Measurements from ENCODE around the gene COL2A1.

Gene COL2A1

DNA sequence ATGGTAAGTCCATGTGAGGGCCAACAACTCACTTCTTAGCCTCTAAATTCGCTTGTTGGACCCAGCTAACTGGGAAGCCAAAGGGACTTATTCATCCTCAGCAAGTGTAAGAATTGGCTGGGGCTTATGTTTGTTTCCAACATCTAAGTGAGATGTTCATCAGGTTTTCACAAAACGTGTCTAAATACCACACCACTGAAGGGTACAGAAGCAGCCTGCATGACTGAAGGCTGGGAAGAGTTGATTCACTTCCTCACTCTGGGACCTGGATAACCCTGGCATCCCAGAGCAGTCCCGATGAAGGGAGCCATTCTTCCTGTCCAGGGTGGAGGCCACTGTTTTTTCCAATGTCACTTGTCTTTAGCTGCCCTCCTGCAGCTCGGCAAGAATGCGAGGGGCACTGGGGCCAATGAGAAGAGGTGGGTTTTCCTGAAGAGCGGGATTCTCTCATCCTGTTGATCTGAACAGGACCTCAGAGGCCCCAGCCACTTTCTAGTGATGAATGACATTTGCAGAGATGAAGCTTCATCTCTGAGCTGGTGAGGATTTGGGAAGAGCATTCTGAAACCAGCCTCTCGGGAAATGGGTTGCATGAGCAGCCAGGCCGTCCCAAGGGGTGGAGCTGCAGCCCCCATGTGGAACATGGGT, 12.2 kb upstream of the COL2A1 start:
- no peak for TF ChIP-seq ZNF70 (CRISPR knock-in tag; IDR thresholded peaks at IDR 0.05)
- no peak for TF ChIP-seq TCF4 (CRISPR knock-in tag; IDR thresholded peaks at IDR 0.05; ENCODE audit: borderline replicate concordance)
- TF ChIP-seq, protein P1, sequence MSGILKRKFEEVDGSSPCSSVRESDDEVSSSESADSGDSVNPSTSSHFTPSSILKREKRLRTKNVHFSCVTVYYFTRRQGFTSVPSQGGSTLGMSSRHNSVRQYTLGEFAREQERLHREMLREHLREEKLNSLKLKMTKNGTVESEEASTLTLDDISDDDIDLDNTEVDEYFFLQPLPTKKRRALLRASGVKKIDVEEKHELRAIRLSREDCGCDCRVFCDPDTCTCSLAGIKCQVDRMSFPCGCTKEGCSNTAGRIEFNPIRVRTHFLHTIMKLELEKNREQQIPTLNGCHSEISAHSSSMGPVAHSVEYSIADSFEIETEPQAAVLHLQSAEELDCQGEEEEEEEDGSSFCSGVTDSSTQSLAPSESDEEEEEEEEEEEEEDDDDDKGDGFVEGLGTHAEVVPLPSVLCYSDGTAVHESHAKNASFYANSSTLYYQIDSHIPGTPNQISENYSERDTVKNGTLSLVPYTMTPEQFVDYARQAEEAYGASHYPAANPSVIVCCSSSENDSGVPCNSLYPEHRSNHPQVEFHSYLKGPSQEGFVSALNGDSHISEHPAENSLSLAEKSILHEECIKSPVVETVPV (CRISPR knock-in tag; IDR thresholded peaks at IDR 0.05): no peak
- no peak for TF ChIP-seq OSR1 (CRISPR knock-in tag; IDR thresholded peaks at IDR 0.05)
- no peak for TF ChIP-seq BACH2 (CRISPR knock-in tag; IDR thresholded peaks at IDR 0.05; ENCODE audit: borderline replicate concordance)
- no peak for TF ChIP-seq TOX (CRISPR knock-in tag; IDR thresholded peaks at IDR 0.05; ENCODE audit: borderline replicate concordance)
- TF ChIP-seq, protein P2, sequence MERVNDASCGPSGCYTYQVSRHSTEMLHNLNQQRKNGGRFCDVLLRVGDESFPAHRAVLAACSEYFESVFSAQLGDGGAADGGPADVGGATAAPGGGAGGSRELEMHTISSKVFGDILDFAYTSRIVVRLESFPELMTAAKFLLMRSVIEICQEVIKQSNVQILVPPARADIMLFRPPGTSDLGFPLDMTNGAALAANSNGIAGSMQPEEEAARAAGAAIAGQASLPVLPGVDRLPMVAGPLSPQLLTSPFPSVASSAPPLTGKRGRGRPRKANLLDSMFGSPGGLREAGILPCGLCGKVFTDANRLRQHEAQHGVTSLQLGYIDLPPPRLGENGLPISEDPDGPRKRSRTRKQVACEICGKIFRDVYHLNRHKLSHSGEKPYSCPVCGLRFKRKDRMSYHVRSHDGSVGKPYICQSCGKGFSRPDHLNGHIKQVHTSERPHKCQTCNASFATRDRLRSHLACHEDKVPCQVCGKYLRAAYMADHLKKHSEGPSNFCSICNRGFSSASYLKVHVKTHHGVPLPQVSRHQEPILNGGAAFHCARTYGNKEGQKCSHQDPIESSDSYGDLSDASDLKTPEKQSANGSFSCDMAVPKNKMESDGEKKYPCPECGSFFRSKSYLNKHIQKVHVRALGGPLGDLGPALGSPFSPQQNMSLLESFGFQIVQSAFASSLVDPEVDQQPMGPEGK (CRISPR knock-in tag; IDR thresholded peaks at IDR 0.05; ENCODE audit: borderline replicate concordance): no peak
- TF ChIP-seq, protein P3, sequence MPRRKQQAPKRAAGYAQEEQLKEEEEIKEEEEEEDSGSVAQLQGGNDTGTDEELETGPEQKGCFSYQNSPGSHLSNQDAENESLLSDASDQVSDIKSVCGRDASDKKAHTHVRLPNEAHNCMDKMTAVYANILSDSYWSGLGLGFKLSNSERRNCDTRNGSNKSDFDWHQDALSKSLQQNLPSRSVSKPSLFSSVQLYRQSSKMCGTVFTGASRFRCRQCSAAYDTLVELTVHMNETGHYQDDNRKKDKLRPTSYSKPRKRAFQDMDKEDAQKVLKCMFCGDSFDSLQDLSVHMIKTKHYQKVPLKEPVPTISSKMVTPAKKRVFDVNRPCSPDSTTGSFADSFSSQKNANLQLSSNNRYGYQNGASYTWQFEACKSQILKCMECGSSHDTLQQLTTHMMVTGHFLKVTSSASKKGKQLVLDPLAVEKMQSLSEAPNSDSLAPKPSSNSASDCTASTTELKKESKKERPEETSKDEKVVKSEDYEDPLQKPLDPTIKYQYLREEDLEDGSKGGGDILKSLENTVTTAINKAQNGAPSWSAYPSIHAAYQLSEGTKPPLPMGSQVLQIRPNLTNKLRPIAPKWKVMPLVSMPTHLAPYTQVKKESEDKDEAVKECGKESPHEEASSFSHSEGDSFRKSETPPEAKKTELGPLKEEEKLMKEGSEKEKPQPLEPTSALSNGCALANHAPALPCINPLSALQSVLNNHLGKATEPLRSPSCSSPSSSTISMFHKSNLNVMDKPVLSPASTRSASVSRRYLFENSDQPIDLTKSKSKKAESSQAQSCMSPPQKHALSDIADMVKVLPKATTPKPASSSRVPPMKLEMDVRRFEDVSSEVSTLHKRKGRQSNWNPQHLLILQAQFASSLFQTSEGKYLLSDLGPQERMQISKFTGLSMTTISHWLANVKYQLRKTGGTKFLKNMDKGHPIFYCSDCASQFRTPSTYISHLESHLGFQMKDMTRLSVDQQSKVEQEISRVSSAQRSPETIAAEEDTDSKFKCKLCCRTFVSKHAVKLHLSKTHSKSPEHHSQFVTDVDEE (CRISPR knock-in tag; IDR thresholded peaks at IDR 0.05): no peak
- no peak for TF ChIP-seq ZFP30 (CRISPR knock-in tag; IDR thresholded peaks at IDR 0.05)
- no peak for TF ChIP-seq ARNTL (CRISPR knock-in tag; IDR thresholded peaks at IDR 0.05; ENCODE audit: borderline replicate concordance, low read depth)
- no peak for TF ChIP-seq ZNF8 (CRISPR knock-in tag; IDR thresholded peaks at IDR 0.05)
- no peak for TF ChIP-seq ISL1 (CRISPR knock-in tag; IDR thresholded peaks at IDR 0.05)
- no peak for TF ChIP-seq ZC3H10 (CRISPR knock-in tag; IDR thresholded peaks at IDR 0.05)
- TF ChIP-seq GLIS3 (CRISPR knock-in tag; IDR thresholded peaks at IDR 0.05): no peak
- no peak for TF ChIP-seq ZFP3 (CRISPR knock-in tag; IDR thresholded peaks at IDR 0.05)
- TF ChIP-seq SNAI2 (CRISPR knock-in tag; IDR thresholded peaks at IDR 0.05): no peak
- no peak for TF ChIP-seq RARB (CRISPR knock-in tag; IDR thresholded peaks at IDR 0.05)
- TF ChIP-seq, protein P4, sequence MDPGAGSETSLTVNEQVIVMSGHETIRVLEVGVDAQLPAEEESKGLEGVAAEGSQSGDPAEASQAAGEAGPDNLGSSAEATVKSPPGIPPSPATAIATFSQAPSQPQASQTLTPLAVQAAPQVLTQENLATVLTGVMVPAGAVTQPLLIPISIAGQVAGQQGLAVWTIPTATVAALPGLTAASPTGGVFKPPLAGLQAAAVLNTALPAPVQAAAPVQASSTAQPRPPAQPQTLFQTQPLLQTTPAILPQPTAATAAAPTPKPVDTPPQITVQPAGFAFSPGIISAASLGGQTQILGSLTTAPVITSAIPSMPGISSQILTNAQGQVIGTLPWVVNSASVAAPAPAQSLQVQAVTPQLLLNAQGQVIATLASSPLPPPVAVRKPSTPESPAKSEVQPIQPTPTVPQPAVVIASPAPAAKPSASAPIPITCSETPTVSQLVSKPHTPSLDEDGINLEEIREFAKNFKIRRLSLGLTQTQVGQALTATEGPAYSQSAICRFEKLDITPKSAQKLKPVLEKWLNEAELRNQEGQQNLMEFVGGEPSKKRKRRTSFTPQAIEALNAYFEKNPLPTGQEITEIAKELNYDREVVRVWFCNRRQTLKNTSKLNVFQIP (CRISPR knock-in tag; IDR thresholded peaks at IDR 0.05; ENCODE audit: borderline replicate concordance, low read depth): no peak
- TF ChIP-seq, protein P5, sequence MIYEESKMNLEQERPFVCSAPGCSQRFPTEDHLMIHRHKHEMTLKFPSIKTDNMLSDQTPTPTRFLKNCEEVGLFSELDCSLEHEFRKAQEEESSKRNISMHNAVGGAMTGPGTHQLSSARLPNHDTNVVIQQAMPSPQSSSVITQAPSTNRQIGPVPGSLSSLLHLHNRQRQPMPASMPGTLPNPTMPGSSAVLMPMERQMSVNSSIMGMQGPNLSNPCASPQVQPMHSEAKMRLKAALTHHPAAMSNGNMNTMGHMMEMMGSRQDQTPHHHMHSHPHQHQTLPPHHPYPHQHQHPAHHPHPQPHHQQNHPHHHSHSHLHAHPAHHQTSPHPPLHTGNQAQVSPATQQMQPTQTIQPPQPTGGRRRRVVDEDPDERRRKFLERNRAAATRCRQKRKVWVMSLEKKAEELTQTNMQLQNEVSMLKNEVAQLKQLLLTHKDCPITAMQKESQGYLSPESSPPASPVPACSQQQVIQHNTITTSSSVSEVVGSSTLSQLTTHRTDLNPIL (CRISPR knock-in tag; IDR thresholded peaks at IDR 0.05; ENCODE audit: low read depth): no peak
- no peak for ATAC-seq

DNA sequence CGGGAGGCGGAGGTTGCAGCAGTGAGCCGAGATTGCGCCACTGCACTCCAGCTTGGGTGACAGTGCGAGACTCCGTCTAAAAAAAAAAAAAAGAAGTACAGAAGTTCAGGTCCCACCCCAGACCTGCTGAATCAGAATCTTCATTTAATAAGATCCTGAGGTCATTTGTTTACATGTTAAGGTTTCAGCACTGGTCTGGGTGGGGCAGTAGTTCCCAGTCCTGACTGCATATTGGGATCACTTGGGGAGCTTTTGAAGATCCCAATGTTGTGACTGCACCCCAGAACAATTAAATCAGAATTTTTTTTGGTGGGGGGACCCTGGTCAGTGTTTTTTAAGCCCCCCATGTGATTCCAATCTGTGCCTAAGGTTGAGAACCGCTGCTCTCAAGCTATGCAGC, 11.7 kb upstream of the COL2A1 start:
- TF ChIP-seq ESRRG (CRISPR knock-in tag; IDR thresholded peaks at IDR 0.05) (no peak), BACH2 (CRISPR knock-in tag; IDR thresholded peaks at IDR 0.05; ENCODE audit: borderline replicate concordance) (no peak), TOX (CRISPR knock-in tag; IDR thresholded peaks at IDR 0.05; ENCODE audit: borderline replicate concordance) (no peak), ISL1 (CRISPR knock-in tag; IDR thresholded peaks at IDR 0.05) (no peak), OSR1 (CRISPR knock-in tag; IDR thresholded peaks at IDR 0.05) (no peak), CSDC2 (CRISPR knock-in tag; IDR thresholded peaks at IDR 0.05) (no peak), ZFP3 (CRISPR knock-in tag; IDR thresholded peaks at IDR 0.05) (no peak), ZC3H10 (CRISPR knock-in tag; IDR thresholded peaks at IDR 0.05) (no peak)
- TF ChIP-seq, protein P1 (CRISPR knock-in tag; IDR thresholded peaks at IDR 0.05): no peak
- no peak for ATAC-seq
